Measurements from ENCODE around the gene SSX2IP. TPM values are rescaled to one million over a fixed set of nuclear protein-coding genes. Genes with fewer than 3 reads are reported as not detected.

Gene SSX2IP
- total RNA-seq, 1 experiment from 2014 or later, result 28.0 TPM

DNA sequence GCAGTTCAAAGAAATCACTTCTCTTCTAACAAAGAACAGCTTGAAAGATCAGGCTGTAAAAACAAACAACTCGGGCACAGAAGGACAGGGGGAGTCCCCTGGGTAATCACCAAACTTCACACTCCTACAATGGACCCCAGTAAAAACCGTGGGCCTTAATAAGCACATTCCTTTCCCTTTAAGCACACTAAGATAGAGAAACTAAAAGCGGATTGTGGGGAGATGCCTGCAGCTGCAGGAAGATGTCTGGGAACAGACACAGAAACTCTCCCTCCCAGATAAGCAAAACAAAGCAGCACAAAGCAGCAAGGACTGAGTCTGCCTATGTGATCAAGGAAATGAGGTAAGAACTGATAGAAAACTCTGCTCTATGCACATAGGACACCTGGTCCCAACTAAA, 78.5 kb downstream of the SSX2IP start:
- Histone ChIP-seq H3K9ac (ENCODE audit: low read length) (no peak overlapping the region), H2AFZ (ENCODE audit: low read length) (no peak overlapping the region), H3F3A (ENCODE audit: low read length, unreplicated experiment) (no peaks in the 10 kb centered on the region), H4K20me1 (ENCODE audit: low read length) (no peaks in the 10 kb centered on the region), H3K27me3 (ENCODE audit: low read length) (no peaks in the 10 kb centered on the region), H3K36me3 (ENCODE audit: low read depth, low read length) (peaks cover 10% of the 10 kb centered on the region; the same call in 1 of the 2 replicates), H3K4me2 (ENCODE audit: low read length) (no peak overlapping the region), H3K9me2 (replicated peaks; ENCODE audit: low read length) (no peaks in the 10 kb centered on the region), H3K27ac (ENCODE audit: low read length) (no peak overlapping the region), H3K4me1 (ENCODE audit: insufficient read depth, low read length) (no peaks in the 10 kb centered on the region), H3K9me3 (ENCODE audit: low read length) (peaks cover 14% of the 10 kb centered on the region; the same call in 1 of the 2 replicates), H3K4me3 (ENCODE audit: low read length) (no peak overlapping the region), H3K79me2 (ENCODE audit: low read length) (no peaks in the 10 kb centered on the region)
- CTCF ChIA-PET, result no interaction called here
- no peak for TF ChIP-seq EZH2 (IDR thresholded peaks at IDR 0.05; ENCODE audit: low read length, unreplicated experiment)
- TF ChIP-seq, protein P1, sequence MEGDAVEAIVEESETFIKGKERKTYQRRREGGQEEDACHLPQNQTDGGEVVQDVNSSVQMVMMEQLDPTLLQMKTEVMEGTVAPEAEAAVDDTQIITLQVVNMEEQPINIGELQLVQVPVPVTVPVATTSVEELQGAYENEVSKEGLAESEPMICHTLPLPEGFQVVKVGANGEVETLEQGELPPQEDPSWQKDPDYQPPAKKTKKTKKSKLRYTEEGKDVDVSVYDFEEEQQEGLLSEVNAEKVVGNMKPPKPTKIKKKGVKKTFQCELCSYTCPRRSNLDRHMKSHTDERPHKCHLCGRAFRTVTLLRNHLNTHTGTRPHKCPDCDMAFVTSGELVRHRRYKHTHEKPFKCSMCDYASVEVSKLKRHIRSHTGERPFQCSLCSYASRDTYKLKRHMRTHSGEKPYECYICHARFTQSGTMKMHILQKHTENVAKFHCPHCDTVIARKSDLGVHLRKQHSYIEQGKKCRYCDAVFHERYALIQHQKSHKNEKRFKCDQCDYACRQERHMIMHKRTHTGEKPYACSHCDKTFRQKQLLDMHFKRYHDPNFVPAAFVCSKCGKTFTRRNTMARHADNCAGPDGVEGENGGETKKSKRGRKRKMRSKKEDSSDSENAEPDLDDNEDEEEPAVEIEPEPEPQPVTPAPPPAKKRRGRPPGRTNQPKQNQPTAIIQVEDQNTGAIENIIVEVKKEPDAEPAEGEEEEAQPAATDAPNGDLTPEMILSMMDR (conservative IDR thresholded peaks at IDR 0.05; ENCODE audit: low read depth, low read length), result no peak
- no peak for TF ChIP-seq EZH2phosphoT487 (IDR thresholded peaks at IDR 0.05; ENCODE audit: borderline replicate concordance, low read length)
- BruUV-seq (replicated peaks), result no TSS peak
- POLR2A ChIA-PET (ENCODE audit: unreplicated experiment), result no interaction called here
- ATAC-seq (no peak), DNase-seq (no peak)
- intact Hi-C loops (cut with micrococcal nuclease), result no loop called here

DNA sequence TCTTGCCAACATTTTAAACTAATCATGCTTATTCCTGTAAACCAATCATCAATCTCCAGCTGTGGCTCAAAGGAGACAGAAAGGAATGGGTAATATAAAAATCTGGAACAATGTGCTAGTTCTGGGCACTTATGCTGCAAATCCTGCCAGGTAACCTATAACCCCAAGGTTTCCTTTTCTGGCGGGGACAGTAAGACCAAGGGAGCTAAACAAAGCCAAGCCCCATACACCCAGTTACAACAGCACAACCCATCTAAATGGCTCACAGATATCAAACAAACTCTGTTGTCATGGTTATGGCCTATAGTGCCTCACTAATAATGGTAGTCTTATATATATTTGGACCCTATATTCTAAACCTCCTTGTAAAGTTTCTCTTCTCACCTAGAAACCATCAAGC, 79.2 kb downstream of the SSX2IP start:
- TF ChIP-seq EZH2 (IDR thresholded peaks at IDR 0.05; ENCODE audit: low read length, unreplicated experiment) (no peak), EZH2phosphoT487 (IDR thresholded peaks at IDR 0.05; ENCODE audit: borderline replicate concordance, low read length) (no peak)
- TF ChIP-seq, protein P1 (conservative IDR thresholded peaks at IDR 0.05; ENCODE audit: low read depth, low read length), result no peak
- no peak overlapping the region for H3K4me3 ChIP-seq (ENCODE audit: low read length)
- H3K9me2 ChIP-seq (replicated peaks; ENCODE audit: low read length), result no peaks in the 10 kb centered on the region
- POLR2A ChIA-PET (ENCODE audit: unreplicated experiment), result no interaction called here
- ATAC-seq (no peak), DNase-seq (no peak)
- intact Hi-C loops (cut with micrococcal nuclease), result no loop called here
- no peaks in the 10 kb centered on the region for H3F3A ChIP-seq (ENCODE audit: low read length, unreplicated experiment)
- H3K4me2 ChIP-seq (ENCODE audit: low read length), result no peak overlapping the region
- H3K79me2 ChIP-seq (ENCODE audit: low read length), result no peaks in the 10 kb centered on the region
- H3K27me3 ChIP-seq (ENCODE audit: low read length), result no peaks in the 10 kb centered on the region
- peaks cover 10% of the 10 kb centered on the region; the same call in 1 of the 2 replicates for H3K36me3 ChIP-seq (ENCODE audit: low read depth, low read length)
- peaks cover 14% of the 10 kb centered on the region; the same call in 1 of the 2 replicates for H3K9me3 ChIP-seq (ENCODE audit: low read length)
- CTCF ChIA-PET, result no interaction called here
- H3K27ac ChIP-seq (ENCODE audit: low read length), result no peak overlapping the region
- no TSS peak for BruUV-seq (replicated peaks)
- H3K9ac ChIP-seq (ENCODE audit: low read length), result no peak overlapping the region
- no peak overlapping the region for H2AFZ ChIP-seq (ENCODE audit: low read length)
- no peaks in the 10 kb centered on the region for H4K20me1 ChIP-seq (ENCODE audit: low read length)
- no peaks in the 10 kb centered on the region for H3K4me1 ChIP-seq (ENCODE audit: insufficient read depth, low read length)

DNA sequence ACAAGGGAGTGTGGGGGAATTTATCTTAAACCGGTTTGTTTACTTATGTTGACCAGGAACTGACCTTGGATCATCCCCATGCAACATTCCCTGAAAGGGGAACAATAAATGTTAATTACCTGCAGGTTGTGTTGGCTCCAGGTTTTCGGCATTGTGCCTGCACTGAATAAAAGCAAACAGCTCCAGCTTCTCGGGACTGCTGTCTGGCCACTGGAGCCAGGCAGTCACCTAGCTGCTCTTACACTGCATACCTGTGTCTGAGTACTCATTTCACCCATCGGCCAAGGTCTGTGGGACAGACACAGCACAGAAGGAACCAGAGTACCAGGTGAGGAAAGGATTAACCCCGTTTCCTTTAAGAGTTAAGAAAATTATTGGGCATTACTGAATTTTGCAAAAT, 83.3 kb downstream of the SSX2IP start:
- no TSS peak for BruUV-seq (replicated peaks)
- Histone ChIP-seq H3K9ac (ENCODE audit: low read length) (no peak overlapping the region), H3F3A (ENCODE audit: low read length, unreplicated experiment) (peaks cover 6% of the 10 kb centered on the region), H3K4me2 (ENCODE audit: low read length) (no peak overlapping the region), H3K9me3 (ENCODE audit: low read length) (no peaks in the 10 kb centered on the region), H3K27ac (ENCODE audit: low read length) (no peak overlapping the region), H2AFZ (ENCODE audit: low read length) (no peak overlapping the region), H3K4me3 (ENCODE audit: low read length) (no peak overlapping the region), H3K27me3 (ENCODE audit: low read length) (no peaks in the 10 kb centered on the region), H4K20me1 (ENCODE audit: low read length) (no peaks in the 10 kb centered on the region), H3K9me2 (replicated peaks; ENCODE audit: low read length) (no peaks in the 10 kb centered on the region), H3K4me1 (ENCODE audit: insufficient read depth, low read length) (peaks cover 19% of the 10 kb centered on the region), H3K36me3 (ENCODE audit: low read depth, low read length) (no peaks in the 10 kb centered on the region), H3K79me2 (ENCODE audit: low read length) (no peaks in the 10 kb centered on the region)
- DNase-seq (no peak), ATAC-seq (no peak)
- POLR2A ChIA-PET (ENCODE audit: unreplicated experiment), result interaction anchor here (0.5 kb wide), 1 partner anchor 33 kb away, joined by 4 read pairs; the partner anchor contains the start of gene CTBS
- intact Hi-C loops (cut with micrococcal nuclease), result no loop called here
- CTCF ChIA-PET, result no interaction called here
- TF ChIP-seq, protein P1 (conservative IDR thresholded peaks at IDR 0.05; ENCODE audit: low read depth, low read length), result no peak
- no peak for TF ChIP-seq EZH2phosphoT487 (IDR thresholded peaks at IDR 0.05; ENCODE audit: borderline replicate concordance, low read length)
